Mammary epithelial cell (primary cell): ENCODE results near the gene PDZD8.

Source experiments
- CTCF ChIP-seq, 2 donors: IDR thresholded peaks in 1 of 2; conservative IDR thresholded peaks in 1 of 2; 2 replicates each; pipeline ENCODE4 v1.5.1; 2011 to 2012; ENCODE audit warnings: inconsistent platforms in 2 of 2, low read length in 2 of 2, mild to moderate bottlenecking in 2 of 2, control low read depth in 1 of 2, low read depth in 1 of 2; ENCODE audit not compliant: insufficient read depth in 1 of 2; ENCODE audit errors: extremely low read depth in 1 of 2
- EZH2 ChIP-seq: IDR thresholded peaks from 2 replicates; pipeline ENCODE4 v1.6.1; 2012; ENCODE audit warnings: low read length, inconsistent platforms, borderline replicate concordance

DNA sequence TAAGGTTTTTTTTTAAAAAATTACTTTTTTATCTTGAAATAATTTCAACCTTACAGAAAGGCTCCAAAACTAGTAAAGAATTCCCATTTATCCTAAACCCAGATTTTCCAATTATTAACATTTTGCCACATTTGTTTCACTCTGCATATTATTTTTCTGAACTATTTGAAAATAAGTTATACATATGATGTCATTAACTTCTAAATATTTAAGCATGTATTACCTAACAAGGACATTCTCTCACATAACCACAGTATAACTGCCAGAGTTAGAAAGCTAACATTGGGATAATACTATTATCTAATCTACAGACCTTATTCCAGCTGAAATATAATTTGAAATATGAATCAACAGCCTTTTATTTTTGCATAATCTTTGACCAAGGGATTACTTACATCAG lies 68.6 kb downstream of the PDZD8 start:
- TF ChIP-seq CTCF (conservative IDR thresholded peaks at IDR 0.05 in 1 of 2, IDR thresholded peaks at IDR 0.05 in 1 of 2; ENCODE audit: extremely low read depth in 1 of 2, insufficient read depth in 1 of 2, low read depth in 1 of 2, low read length in 2 of 2) (no peak), EZH2 (no peak)
